NCI-H82 (cell line): Measurements from ENCODE around the gene TMEM30B.
"Not testable (repeated sequence)": the region's sequence is repeated elsewhere in the genome, so short reads cannot be mapped to it uniquely, and the experiment has no call there.

ENCODE experiments used
- DNase-seq: peaks from one replicate; lab custom pipeline; 2025; lab: John Stamatoyannopoulos, UW

The TMEM30B gene

GRCh38 chr14:61266436-61266835 lies 14.7 kb downstream of the TMEM30B start:
- no peak for DNase-seq

GRCh38 chr14:61264651-61265050 lies 16.5 kb downstream of the TMEM30B start:
- DNase-seq: no peak

GRCh38 chr14:61264010-61264571 lies 17.0 kb downstream of the TMEM30B start:
- no peak for DNase-seq

GRCh38 chr14:61262082-61262481 lies 19.1 kb downstream of the TMEM30B start:
- DNase-seq: no peak

GRCh38 chr14:61260939-61261776 lies 20.0 kb downstream of the TMEM30B start:
- DNase-seq: no peak

- DNase-seq: no peak
These were observed 22.2 kb downstream of the TMEM30B start for GRCh38 chr14:61258985-61259384.

GRCh38 chr14:61257469-61258057 lies 23.6 kb downstream of the TMEM30B start:
- DNase-seq: peak; percentile 3

- DNase-seq: no peak
These were observed 24.2 kb downstream of the TMEM30B start for GRCh38 chr14:61256826-61257468.

- no peak for DNase-seq
These were observed 25.2 kb downstream of the TMEM30B start for GRCh38 chr14:61255968-61256367.

GRCh38 chr14:61254808-61255526 lies 26.2 kb downstream of the TMEM30B start:
- no peak for DNase-seq

GRCh38 chr14:61253064-61253738 lies 27.9 kb downstream of the TMEM30B start:
- no peak for DNase-seq

- DNase-seq: peak; percentile 80
These were observed 28.6 kb downstream of the TMEM30B start for GRCh38 chr14:61252369-61253063.

GRCh38 chr14:61250063-61250462 lies 31.1 kb downstream of the TMEM30B start:
- no peak for DNase-seq

GRCh38 chr14:61247935-61248334 lies 33.2 kb downstream of the TMEM30B start:
- DNase-seq: no peak

- DNase-seq: no peak
These were observed 34.4 kb downstream of the TMEM30B start for GRCh38 chr14:61246721-61247120.

GRCh38 chr14:61244009-61244408 lies 37.1 kb downstream of the TMEM30B start:
- DNase-seq: no peak

- no peak for DNase-seq
These were observed 40.9 kb downstream of the TMEM30B start for GRCh38 chr14:61240206-61240605.

- not testable (repeated sequence) for DNase-seq
These were observed 41.9 kb downstream of the TMEM30B start for GRCh38 chr14:61239285-61239684.

- DNase-seq: no peak
These were observed 42.4 kb downstream of the TMEM30B start for GRCh38 chr14:61238611-61239245.

- DNase-seq: no peak
These were observed 46.8 kb downstream of the TMEM30B start for GRCh38 chr14:61234215-61234916.
